PFSK-1 (cell line): ENCODE results near the gene LRRC8D.

Source experiments
- POLR2AphosphoS5 ChIP-seq: IDR thresholded peaks from 2 replicates; pipeline ENCODE4 v1.6.1; 2012; ENCODE audit warnings: low read depth, mild to moderate bottlenecking, control low read depth, low read length, moderate library complexity
- TAF1 ChIP-seq: IDR thresholded peaks from 2 replicates; pipeline ENCODE4 v1.6.1; 2012; ENCODE audit warnings: low read length, control low read depth, borderline replicate concordance; ENCODE audit not compliant: insufficient read depth

GRCh38 chr1:89802841-89803240 is 18.0 kb upstream of the LRRC8D start:
- no peak for TF ChIP-seq POLR2AphosphoS5
- no peak for TF ChIP-seq TAF1
